MM.1S (cell line): Measurements from ENCODE around the gene TAS2R20.

Source experiments
- DNase-seq: peaks from one replicate; pipeline ENCODE4 v3.0.0-alpha.2; 2015
- H2AFZ ChIP-seq: fragments of 300-600 bp; sonication (generic); 2 replicates; pipeline ENCODE4 v1.6.0; 2016; ENCODE audit warnings: antibody characterized with exemption, low read length
- H3F3A ChIP-seq: fragments of 300-600 bp; sonication (generic); 2 replicates; pipeline ENCODE4 v1.6.1; 2016; ENCODE audit warnings: mild to moderate bottlenecking, antibody characterized with exemption, low read length, moderate library complexity, mixed read lengths; ENCODE audit not compliant: insufficient read depth
- H3K27ac ChIP-seq: fragments of 300-600 bp; sonication (generic); 2 replicates; pipeline ENCODE4 v1.5.1; 2016; ENCODE audit warnings: mild to moderate bottlenecking, low read length
- H3K27me3 ChIP-seq: fragments of 300-600 bp; sonication (generic); replicated peaks from 2 replicates; pipeline ENCODE4 v1.6.0; 2016; ENCODE audit warnings: low read length; ENCODE audit not compliant: insufficient read depth
- H3K36me3 ChIP-seq: fragments of 300-600 bp; sonication (generic); replicated peaks from 2 replicates; pipeline ENCODE4 v1.6.1; 2016; ENCODE audit warnings: mild to moderate bottlenecking, low read length, mixed read lengths; ENCODE audit not compliant: insufficient read depth
- H3K4me1 ChIP-seq: fragments of 300-600 bp; sonication (generic); 2 replicates; pipeline ENCODE4 v1.6.1; 2016; ENCODE audit warnings: low read length, mixed read lengths
- H3K4me2 ChIP-seq: fragments of 300-600 bp; sonication (generic); 2 replicates; pipeline ENCODE4 v1.6.0; 2016; ENCODE audit warnings: low read depth, low read length
- H3K4me3 ChIP-seq: fragments of 300-600 bp; sonication (generic); 2 replicates; pipeline ENCODE4 v1.5.1; 2016; ENCODE audit warnings: low read length, mixed read lengths
- H3K79me2 ChIP-seq: fragments of 300-600 bp; sonication (generic); 2 replicates; pipeline ENCODE4 v1.6.1; 2016; ENCODE audit warnings: mixed run types, low read length, mixed read lengths
- H3K9ac ChIP-seq: fragments of 300-600 bp; sonication (generic); 2 replicates; pipeline ENCODE4 v1.6.1; 2016; ENCODE audit warnings: low read length, mixed read lengths
- H3K9me2 ChIP-seq: fragments of 300-600 bp; sonication (generic); replicated peaks from 2 replicates; pipeline ENCODE4 v1.6.1; 2016; ENCODE audit warnings: mild to moderate bottlenecking, low read length, mixed read lengths; ENCODE audit not compliant: insufficient read depth
- H3K9me3 ChIP-seq: fragments of 300-600 bp; sonication (generic); replicated peaks from 2 replicates; pipeline ENCODE4 v1.6.1; 2016; ENCODE audit warnings: mild to moderate bottlenecking, low read length, mixed read lengths; ENCODE audit not compliant: insufficient read depth
- H4K20me1 ChIP-seq: fragments of 300-600 bp; sonication (generic); 2 replicates; pipeline ENCODE4 v1.6.1; 2016; ENCODE audit warnings: mild to moderate bottlenecking, low read length, moderate library complexity, mixed read lengths; ENCODE audit not compliant: insufficient read depth
- EZH2 ChIP-seq: fragments of 300-600 bp; sonication (generic); optimal IDR thresholded peaks from 2 replicates; pipeline ENCODE3; 2017; ENCODE audit warnings: low read depth, mild to moderate bottlenecking, antibody characterized with exemption, low read length, mixed read lengths
- EZH2phosphoT487 ChIP-seq: fragments of 300-600 bp; sonication (generic); IDR thresholded peaks from 2 replicates; pipeline ENCODE4 v1.6.1; 2018; ENCODE audit warnings: antibody characterized with exemption, low read length
- TF ChIP-seq, protein P1 (sequence below): fragments of 300-600 bp; sonication (generic); IDR thresholded peaks from 2 replicates; pipeline ENCODE4 v1.5.1; 2016; ENCODE audit warnings: antibody characterized with exemption, low read length, mixed read lengths

The TAS2R20 gene

GRCh38 chr12:11015775-11016430, 17.8 kb upstream of the TAS2R20 start:
- Histone ChIP-seq H3F3A (no peaks in the 10 kb centered on the region), H3K4me3 (no peak overlapping the region), H4K20me1 (no peaks in the 10 kb centered on the region), H3K9me2 (no peaks in the 10 kb centered on the region), H3K4me1 (no peaks in the 10 kb centered on the region), H3K9ac (no peak overlapping the region), H3K36me3 (no peaks in the 10 kb centered on the region), H3K9me3 (no peaks in the 10 kb centered on the region), H3K27me3 (no peaks in the 10 kb centered on the region), H3K27ac (no peak overlapping the region), H2AFZ (no peak overlapping the region), H3K4me2 (no peak overlapping the region), H3K79me2 (no peaks in the 10 kb centered on the region)
- DNase-seq: no peak
- no peak for TF ChIP-seq EZH2
- TF ChIP-seq, protein P1, sequence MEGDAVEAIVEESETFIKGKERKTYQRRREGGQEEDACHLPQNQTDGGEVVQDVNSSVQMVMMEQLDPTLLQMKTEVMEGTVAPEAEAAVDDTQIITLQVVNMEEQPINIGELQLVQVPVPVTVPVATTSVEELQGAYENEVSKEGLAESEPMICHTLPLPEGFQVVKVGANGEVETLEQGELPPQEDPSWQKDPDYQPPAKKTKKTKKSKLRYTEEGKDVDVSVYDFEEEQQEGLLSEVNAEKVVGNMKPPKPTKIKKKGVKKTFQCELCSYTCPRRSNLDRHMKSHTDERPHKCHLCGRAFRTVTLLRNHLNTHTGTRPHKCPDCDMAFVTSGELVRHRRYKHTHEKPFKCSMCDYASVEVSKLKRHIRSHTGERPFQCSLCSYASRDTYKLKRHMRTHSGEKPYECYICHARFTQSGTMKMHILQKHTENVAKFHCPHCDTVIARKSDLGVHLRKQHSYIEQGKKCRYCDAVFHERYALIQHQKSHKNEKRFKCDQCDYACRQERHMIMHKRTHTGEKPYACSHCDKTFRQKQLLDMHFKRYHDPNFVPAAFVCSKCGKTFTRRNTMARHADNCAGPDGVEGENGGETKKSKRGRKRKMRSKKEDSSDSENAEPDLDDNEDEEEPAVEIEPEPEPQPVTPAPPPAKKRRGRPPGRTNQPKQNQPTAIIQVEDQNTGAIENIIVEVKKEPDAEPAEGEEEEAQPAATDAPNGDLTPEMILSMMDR: no peak
- TF ChIP-seq EZH2phosphoT487: no peak

- Histone ChIP-seq H3K27ac (no peak overlapping the region), H3K4me2 (no peak overlapping the region), H2AFZ (no peak overlapping the region), H4K20me1 (no peaks in the 10 kb centered on the region), H3K27me3 (no peaks in the 10 kb centered on the region), H3K4me3 (no peak overlapping the region), H3F3A (no peaks in the 10 kb centered on the region), H3K9ac (no peak overlapping the region), H3K9me2 (no peaks in the 10 kb centered on the region; the same call in 1 of the 2 replicates), H3K79me2 (no peaks in the 10 kb centered on the region), H3K4me1 (no peaks in the 10 kb centered on the region), H3K36me3 (no peaks in the 10 kb centered on the region), H3K9me3 (no peaks in the 10 kb centered on the region)
- TF ChIP-seq EZH2phosphoT487 (no peak), EZH2 (no peak)
- TF ChIP-seq, protein P1: no peak
- DNase-seq: no peak
Observed at GRCh38 chr12:11014234-11014633, 16.1 kb upstream of the TAS2R20 start.

DNA sequence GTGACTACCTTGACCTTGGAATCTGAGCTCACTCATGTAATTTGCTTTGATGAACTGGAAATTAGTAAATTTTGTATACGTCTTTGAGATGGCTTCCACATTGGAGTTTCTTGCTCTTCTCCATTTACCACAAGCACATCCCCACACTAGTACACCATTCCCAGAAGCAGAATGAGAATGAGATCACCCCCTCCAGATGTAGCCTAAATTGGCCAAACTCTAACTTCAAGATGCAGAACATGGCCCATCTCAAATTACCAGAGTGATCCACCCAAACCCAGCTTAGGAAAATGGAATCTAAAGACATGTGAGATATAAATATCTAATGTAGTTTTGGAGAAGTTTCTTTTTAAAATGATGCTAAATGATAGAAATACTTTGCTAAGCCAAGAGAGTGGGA, 9.5 kb upstream of the TAS2R20 start:
- Histone ChIP-seq H3K4me1 (no peaks in the 10 kb centered on the region), H4K20me1 (no peaks in the 10 kb centered on the region), H3K79me2 (no peaks in the 10 kb centered on the region), H3K27ac (no peak overlapping the region), H3K9me2 (no peaks in the 10 kb centered on the region; the same call in 1 of the 2 replicates), H2AFZ (no peak overlapping the region), H3K9me3 (no peaks in the 10 kb centered on the region), H3K4me3 (no peak overlapping the region), H3F3A (no peaks in the 10 kb centered on the region), H3K4me2 (no peak overlapping the region), H3K36me3 (no peaks in the 10 kb centered on the region), H3K27me3 (no peaks in the 10 kb centered on the region), H3K9ac (no peak overlapping the region)
- DNase-seq: no peak
- TF ChIP-seq EZH2phosphoT487: no peak
- TF ChIP-seq EZH2: no peak

GRCh38 chr12:10994307-10994706, 3.8 kb downstream of the TAS2R20 start:
- H3K9me2 ChIP-seq: no peaks in the 10 kb centered on the region
- no peaks in the 10 kb centered on the region for H3F3A ChIP-seq
- no peaks in the 10 kb centered on the region for H3K36me3 ChIP-seq
- no peaks in the 10 kb centered on the region for H4K20me1 ChIP-seq
- no peaks in the 10 kb centered on the region for H3K79me2 ChIP-seq
- no peak overlapping the region for H3K4me2 ChIP-seq
- no peak for DNase-seq
- H3K27ac ChIP-seq: no peak overlapping the region
- no peaks in the 10 kb centered on the region for H3K27me3 ChIP-seq
- no peaks in the 10 kb centered on the region for H3K9me3 ChIP-seq
- H3K9ac ChIP-seq: no peak overlapping the region
- TF ChIP-seq, protein P1: no peak
- TF ChIP-seq EZH2phosphoT487 (no peak), EZH2 (no peak)
- H3K4me1 ChIP-seq: no peaks in the 10 kb centered on the region
- H3K4me3 ChIP-seq: no peak overlapping the region
- no peak overlapping the region for H2AFZ ChIP-seq
